A673 (cell line): ENCODE measurements around the gene NXNL2. TPM values are rescaled to one million over a fixed set of nuclear protein-coding genes. Genes with fewer than 3 reads are reported as not detected.

Source experiments
- BruUV-seq: library from RNA; stranded (reverse); fragments of 400-500 nt; replicated peaks from 2 replicates; lab custom pipeline; 2021; lab: Mats Ljungman, UMichigan
- CTCF ChIA-PET: fragments of 300-600 bp; sonication (Branson Sonifier 250); formaldehyde crosslinking; loops from one replicate; lab custom pipeline; 2022; ENCODE audit warnings: antibody characterized with exemption; lab: Charles Lee
- POLR2A ChIA-PET: fragments of 300-600 bp; sonication (Branson Sonifier 250); formaldehyde crosslinking; loops from one replicate; lab custom pipeline; 2022; ENCODE audit warnings: antibody characterized with exemption; ENCODE audit not compliant: low non-redundant PET; lab: Charles Lee
- DNase-seq: peaks from one replicate; pipeline ENCODE4 v3.0.0-alpha.2; 2015; ENCODE audit warnings: low spot score
- H3K27ac ChIP-seq: fragments of 200-600 bp; sonication (generic); 2 replicates; pipeline ENCODE4 v1.5.1; 2016; ENCODE audit warnings: mixed run types, low read depth, mild to moderate bottlenecking, mixed read lengths, antibody characterized with exemption, low read length; ENCODE audit not compliant: poor library complexity, severe bottlenecking
- H3K27me3 ChIP-seq: fragments of 200-600 bp; sonication (generic); replicated peaks from 2 replicates; pipeline ENCODE4 v1.6.1; 2017; ENCODE audit warnings: mixed run types, low read depth, mild to moderate bottlenecking, mixed read lengths, antibody characterized with exemption, low read length; ENCODE audit not compliant: insufficient read depth, poor library complexity
- H3K36me3 ChIP-seq: fragments of 200-600 bp; sonication (generic); 2 replicates; pipeline ENCODE4 v1.6.1; 2016; ENCODE audit warnings: mixed run types, mild to moderate bottlenecking, mixed read lengths, antibody characterized with exemption, low read length; ENCODE audit not compliant: insufficient read depth, poor library complexity, severe bottlenecking
- H3K4me1 ChIP-seq: fragments of 200-600 bp; sonication (generic); 2 replicates; pipeline ENCODE4 v1.6.1; 2017; ENCODE audit warnings: mixed run types, mild to moderate bottlenecking, mixed read lengths, antibody characterized with exemption, low read length; ENCODE audit not compliant: insufficient read depth, poor library complexity, severe bottlenecking
- H3K4me3 ChIP-seq: fragments of 200-600 bp; sonication (generic); 2 replicates; pipeline ENCODE4 v1.5.1; 2016; ENCODE audit warnings: low read depth, mixed run types, mild to moderate bottlenecking, mixed read lengths, low read length; ENCODE audit not compliant: poor library complexity, severe bottlenecking
- H3K9me3 ChIP-seq: fragments of 200-600 bp; sonication (generic); 2 replicates; pipeline ENCODE4 v1.6.1; 2016; ENCODE audit warnings: mixed run types, low read depth, mild to moderate bottlenecking, mixed read lengths, antibody characterized with exemption, low read length; ENCODE audit not compliant: poor library complexity, severe bottlenecking
- EZH2 ChIP-seq: fragments of 200-600 bp; sonication (generic); IDR thresholded peaks from 2 replicates; pipeline ENCODE4 v1.6.1; 2017; ENCODE audit warnings: borderline replicate concordance, low read depth, mild to moderate bottlenecking, mixed read lengths, antibody characterized with exemption, low read length; ENCODE audit not compliant: poor library complexity, severe bottlenecking
- intact Hi-C: fragments of 100-400 bp; cut with micrococcal nuclease; formaldehyde crosslinking; loops from one replicate; pipeline ENCODE4 v1.10.0; 2022; ENCODE audit not compliant: unreplicated experiment
- total RNA-seq: library from RNA; stranded (reverse); gene quantifications from 2 replicates; pipeline ENCODE4 v1.2.3, GENCODE V29; 2021
- TF ChIP-seq, protein P1 (sequence below): fragments of 300-800, 200-600 bp; sonication (generic); conservative IDR thresholded peaks from 2 replicates; pipeline ENCODE4 v1.5.1; 2017; ENCODE audit warnings: low read depth, mild to moderate bottlenecking, antibody characterized with exemption, low read length, moderate library complexity, mixed read lengths

Gene NXNL2
- total RNA-seq, 1 experiment from 2014 or later = 1.3 TPM

DNA sequence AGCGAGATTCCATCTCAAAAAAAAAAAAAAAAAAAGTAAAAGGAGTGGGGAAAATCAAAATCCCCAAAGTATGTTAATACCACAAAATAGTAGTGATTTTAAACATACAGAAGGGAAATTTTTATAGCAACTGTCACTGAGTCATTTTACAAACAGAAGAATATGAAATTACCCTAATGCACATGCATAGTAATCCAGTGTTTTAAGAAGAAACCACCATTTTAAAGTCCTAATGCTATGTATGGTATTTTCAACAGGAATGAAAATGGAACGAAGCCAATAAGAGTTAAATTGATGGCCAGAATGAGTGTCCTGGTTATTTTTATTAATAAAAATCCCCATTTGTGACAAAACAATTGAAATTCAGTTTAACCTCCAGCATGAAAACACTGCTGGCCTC is 26.7 kb upstream of the NXNL2 start:
- no peak overlapping the region for H3K27ac ChIP-seq
- no peaks in the 10 kb centered on the region for H3K4me1 ChIP-seq
- H3K9me3 ChIP-seq = no peaks in the 10 kb centered on the region
- no peak overlapping the region for H3K4me3 ChIP-seq
- no peaks in the 10 kb centered on the region for H3K36me3 ChIP-seq
- POLR2A ChIA-PET = no interaction called here
- intact Hi-C loops = no loop called here
- no TSS peak for BruUV-seq
- TF ChIP-seq, protein P1, sequence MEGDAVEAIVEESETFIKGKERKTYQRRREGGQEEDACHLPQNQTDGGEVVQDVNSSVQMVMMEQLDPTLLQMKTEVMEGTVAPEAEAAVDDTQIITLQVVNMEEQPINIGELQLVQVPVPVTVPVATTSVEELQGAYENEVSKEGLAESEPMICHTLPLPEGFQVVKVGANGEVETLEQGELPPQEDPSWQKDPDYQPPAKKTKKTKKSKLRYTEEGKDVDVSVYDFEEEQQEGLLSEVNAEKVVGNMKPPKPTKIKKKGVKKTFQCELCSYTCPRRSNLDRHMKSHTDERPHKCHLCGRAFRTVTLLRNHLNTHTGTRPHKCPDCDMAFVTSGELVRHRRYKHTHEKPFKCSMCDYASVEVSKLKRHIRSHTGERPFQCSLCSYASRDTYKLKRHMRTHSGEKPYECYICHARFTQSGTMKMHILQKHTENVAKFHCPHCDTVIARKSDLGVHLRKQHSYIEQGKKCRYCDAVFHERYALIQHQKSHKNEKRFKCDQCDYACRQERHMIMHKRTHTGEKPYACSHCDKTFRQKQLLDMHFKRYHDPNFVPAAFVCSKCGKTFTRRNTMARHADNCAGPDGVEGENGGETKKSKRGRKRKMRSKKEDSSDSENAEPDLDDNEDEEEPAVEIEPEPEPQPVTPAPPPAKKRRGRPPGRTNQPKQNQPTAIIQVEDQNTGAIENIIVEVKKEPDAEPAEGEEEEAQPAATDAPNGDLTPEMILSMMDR = no peak
- TF ChIP-seq EZH2 = no peak
- DNase-seq = no peak
- CTCF ChIA-PET = no interaction called here
- no peaks in the 10 kb centered on the region for H3K27me3 ChIP-seq

- no peaks in the 10 kb centered on the region for H3K36me3 ChIP-seq
- ChIA-PET CTCF (no interaction called here), POLR2A (no interaction called here)
- TF ChIP-seq EZH2 = no peak
- TF ChIP-seq, protein P1 = no peak
- intact Hi-C loops = no loop called here
- H3K27me3 ChIP-seq = no peaks in the 10 kb centered on the region
- DNase-seq = no peak
- no peak overlapping the region for H3K27ac ChIP-seq
- no peaks in the 10 kb centered on the region for H3K9me3 ChIP-seq
- H3K4me1 ChIP-seq = no peaks in the 10 kb centered on the region
- no TSS peak for BruUV-seq
- no peak overlapping the region for H3K4me3 ChIP-seq
Observed at GRCh38 chr9:88511906-88512305, 23.1 kb upstream of the NXNL2 start.

DNA sequence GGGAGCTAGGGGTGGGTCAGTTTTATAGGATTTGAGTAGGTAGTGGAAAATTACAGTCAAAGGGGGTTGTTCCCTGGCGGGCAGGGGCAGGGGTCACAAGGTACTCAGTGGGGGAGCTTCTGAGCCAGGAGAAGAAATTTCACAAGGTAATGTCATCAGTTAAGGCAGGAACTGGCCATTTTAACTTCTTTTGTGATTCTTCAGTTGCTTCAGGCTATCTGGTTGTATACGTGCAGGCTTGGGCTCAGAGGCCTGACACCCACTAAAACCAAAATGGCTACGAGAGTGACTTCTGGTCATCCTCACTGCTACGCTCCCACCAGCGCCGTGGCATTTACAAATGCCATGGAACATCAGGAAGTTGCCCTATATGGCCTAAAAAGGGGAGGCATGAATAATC is 20.7 kb upstream of the NXNL2 start:
- intact Hi-C loops = no loop called here
- BruUV-seq = no TSS peak
- H3K27me3 ChIP-seq = no peaks in the 10 kb centered on the region
- H3K4me1 ChIP-seq = no peaks in the 10 kb centered on the region
- TF ChIP-seq EZH2 = no peak
- TF ChIP-seq, protein P1 = no peak
- H3K9me3 ChIP-seq = no peaks in the 10 kb centered on the region
- CTCF ChIA-PET = no interaction called here
- DNase-seq = no peak
- H3K36me3 ChIP-seq = no peaks in the 10 kb centered on the region
- no peak overlapping the region for H3K4me3 ChIP-seq
- H3K27ac ChIP-seq = no peak overlapping the region
- POLR2A ChIA-PET = no interaction called here
